Thyroid gland (tissue), 4 donors: ENCODE data around the gene ALDH1L1. TPM values are rescaled to one million over a fixed set of nuclear protein-coding genes. Genes with fewer than 3 reads are reported as not detected.

Experiments
- DNase-seq, 2 donors: peaks; one replicate each; pipeline ENCODE4 v3.0.0-alpha.2; 2019
- H3K27ac ChIP-seq, 3 donors: fragments of 200-600 bp; sonication (generic); 1 replicate in 2 of 3; 2 replicates in 1 of 3; pipeline ENCODE4 v1.5.1; 2016 to 2019; ENCODE audit warnings: mild to moderate bottlenecking in 1 of 3, moderate library complexity in 1 of 3
- H3K27me3 ChIP-seq: fragments of 200-600 bp; sonication (generic); one replicate; pipeline ENCODE4 v1.5.1; 2019
- H3K36me3 ChIP-seq, 2 donors: fragments of 200-600 bp; sonication (generic); one replicate each; pipeline ENCODE4 v1.5.1; 2016 to 2019
- H3K4me1 ChIP-seq, 2 donors: fragments of 200-600 bp; sonication (generic); one replicate each; pipeline ENCODE4 v1.5.1; 2017 to 2019
- H3K4me3 ChIP-seq, 3 donors: fragments of 200-600 bp; sonication (generic); replicated peaks in 1 of 3; 1 replicate in 2 of 3; 2 replicates in 1 of 3; pipeline ENCODE4 v1.5.1; 2016; ENCODE audit warnings: mild to moderate bottlenecking in 1 of 3
- H3K9me3 ChIP-seq: fragments of 200-600 bp; sonication (generic); one replicate; pipeline ENCODE4 v1.5.1; 2017
- POLR2A ChIP-seq, 2 donors: fragments of 450-650 bp; IDR thresholded peaks; one replicate each; pipeline ENCODE4 v1.6.1; 2017; ENCODE audit warnings: antibody characterized with exemption in 2 of 2, mild to moderate bottlenecking in 2 of 2, moderate library complexity in 1 of 2
- WGBS, 2 donors: methylation state at CpG; one replicate each; pipeline ENCODE4 v1.1.5; 2017; 5-methylcytosine and 5-hydroxymethylcytosine counted together
- intact Hi-C: fragments of 100-400 bp; cut with DNase I; formaldehyde crosslinking; loops from one replicate; pipeline ENCODE4 v1.15.1; 2023
- total RNA-seq, 4 donors: library from RNA; depleted of rRNA; stranded (reverse); fragments of >200 nt; gene quantifications; one replicate each; pipeline ENCODE4 v1.2.3, GENCODE V29; 2016
- TF ChIP-seq, protein P1 (sequence below), 6 experiments: fragments of 200-600 bp in 3 of 6; fragments of 450-650 bp in 3 of 6; sonication (generic) in 3 of 6; IDR thresholded peaks; one replicate each; pipeline ENCODE4 v1.5.1; 2016 to 2019; ENCODE audit warnings: antibody characterized with exemption in 6 of 6, mild to moderate bottlenecking in 2 of 6, inconsistent platforms in 1 of 6, moderate library complexity in 1 of 6

ALDH1L1 gene
- total RNA-seq, 4 donors from 2014 or later: 2.1 to 12.1 (median 6.1) TPM

DNA sequence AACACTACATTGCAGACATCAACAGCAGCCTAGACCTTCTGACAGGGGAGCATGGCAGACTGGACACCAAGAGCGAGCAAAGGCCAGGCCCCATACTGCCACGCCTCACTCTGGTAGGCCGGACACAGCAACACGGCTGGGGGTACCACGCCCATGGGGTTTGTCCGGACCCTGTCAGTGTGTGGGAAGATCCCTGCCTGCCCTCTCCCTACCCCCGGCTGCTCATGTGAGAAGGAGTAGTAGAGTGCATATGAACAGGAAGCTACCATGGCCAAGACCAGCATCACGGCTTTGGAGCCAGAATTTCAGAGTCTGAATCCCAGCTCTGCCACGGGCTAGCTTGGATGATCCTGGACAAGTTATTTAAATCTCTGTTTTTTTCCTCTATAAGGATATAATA lies 27.9 kb downstream of the ALDH1L1 start:
- 89 to 90% methylated on average over 3 to 9 of the region's 9 CpGs for WGBS, 2 donors
- Histone ChIP-seq H3K27ac (no peak overlapping the region), H3K4me3 (no peak overlapping the region), H3K36me3 (no peaks in the 10 kb centered on the region), H3K4me1 (no peaks in the 10 kb centered on the region), H3K9me3 (no peaks in the 10 kb centered on the region), H3K27me3 (no peaks in the 10 kb centered on the region)
- intact Hi-C loops: no loop called here
- no peak for DNase-seq
- TF ChIP-seq, protein P1, sequence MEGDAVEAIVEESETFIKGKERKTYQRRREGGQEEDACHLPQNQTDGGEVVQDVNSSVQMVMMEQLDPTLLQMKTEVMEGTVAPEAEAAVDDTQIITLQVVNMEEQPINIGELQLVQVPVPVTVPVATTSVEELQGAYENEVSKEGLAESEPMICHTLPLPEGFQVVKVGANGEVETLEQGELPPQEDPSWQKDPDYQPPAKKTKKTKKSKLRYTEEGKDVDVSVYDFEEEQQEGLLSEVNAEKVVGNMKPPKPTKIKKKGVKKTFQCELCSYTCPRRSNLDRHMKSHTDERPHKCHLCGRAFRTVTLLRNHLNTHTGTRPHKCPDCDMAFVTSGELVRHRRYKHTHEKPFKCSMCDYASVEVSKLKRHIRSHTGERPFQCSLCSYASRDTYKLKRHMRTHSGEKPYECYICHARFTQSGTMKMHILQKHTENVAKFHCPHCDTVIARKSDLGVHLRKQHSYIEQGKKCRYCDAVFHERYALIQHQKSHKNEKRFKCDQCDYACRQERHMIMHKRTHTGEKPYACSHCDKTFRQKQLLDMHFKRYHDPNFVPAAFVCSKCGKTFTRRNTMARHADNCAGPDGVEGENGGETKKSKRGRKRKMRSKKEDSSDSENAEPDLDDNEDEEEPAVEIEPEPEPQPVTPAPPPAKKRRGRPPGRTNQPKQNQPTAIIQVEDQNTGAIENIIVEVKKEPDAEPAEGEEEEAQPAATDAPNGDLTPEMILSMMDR (IDR thresholded peaks at IDR 0.05): no peak
- no peak for TF ChIP-seq POLR2A (IDR thresholded peaks at IDR 0.05)

DNA sequence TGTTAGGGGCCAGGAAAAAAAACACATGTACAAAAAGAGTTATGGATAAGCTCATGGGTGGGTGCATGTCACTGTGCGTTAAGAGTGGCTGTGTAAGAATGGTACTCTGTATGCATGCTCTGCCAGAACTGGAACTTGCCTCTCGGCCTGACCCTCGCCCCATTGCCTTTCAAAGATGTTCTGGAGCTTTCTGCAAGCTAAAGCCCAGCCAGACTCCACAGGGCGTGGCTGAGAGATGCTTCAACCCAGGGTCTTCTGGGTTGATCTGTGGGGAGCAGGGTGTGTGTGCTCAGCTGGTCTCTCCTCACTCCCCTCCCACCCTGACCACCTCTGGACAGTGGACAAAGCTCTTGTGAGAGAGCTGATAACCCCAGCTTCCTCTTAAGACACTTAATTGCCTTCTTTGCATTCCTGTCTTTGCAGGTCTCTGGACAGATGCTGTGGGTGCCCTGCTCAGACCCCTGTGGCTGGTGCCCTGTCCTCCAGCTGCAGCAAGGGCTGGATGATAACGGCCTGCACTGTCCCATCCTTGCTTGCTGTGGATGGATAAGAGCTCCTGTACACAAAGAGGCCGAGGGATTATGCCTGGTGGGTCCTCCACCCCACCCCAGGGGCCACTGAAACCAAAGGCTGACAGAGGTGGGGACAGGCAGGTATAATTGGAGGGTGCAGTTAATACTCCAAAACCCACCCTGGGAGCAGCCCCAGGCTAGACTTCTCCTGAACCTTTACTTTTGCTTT lies 28.7 kb downstream of the ALDH1L1 start:
- Histone ChIP-seq H3K27me3 (no peaks in the 10 kb centered on the region), H3K4me3 (no peak overlapping the region), H3K36me3 (no peaks in the 10 kb centered on the region), H3K27ac (no peak overlapping the region), H3K9me3 (no peaks in the 10 kb centered on the region), H3K4me1 (no peaks in the 10 kb centered on the region)
- no peak for TF ChIP-seq POLR2A (IDR thresholded peaks at IDR 0.05)
- TF ChIP-seq, protein P1 (IDR thresholded peaks at IDR 0.05): no peak
- intact Hi-C loops: no loop called here
- no peak for DNase-seq
- 87 to 93% methylated on average over 5 to 6 of the region's 6 CpGs for WGBS, 2 donors

DNA sequence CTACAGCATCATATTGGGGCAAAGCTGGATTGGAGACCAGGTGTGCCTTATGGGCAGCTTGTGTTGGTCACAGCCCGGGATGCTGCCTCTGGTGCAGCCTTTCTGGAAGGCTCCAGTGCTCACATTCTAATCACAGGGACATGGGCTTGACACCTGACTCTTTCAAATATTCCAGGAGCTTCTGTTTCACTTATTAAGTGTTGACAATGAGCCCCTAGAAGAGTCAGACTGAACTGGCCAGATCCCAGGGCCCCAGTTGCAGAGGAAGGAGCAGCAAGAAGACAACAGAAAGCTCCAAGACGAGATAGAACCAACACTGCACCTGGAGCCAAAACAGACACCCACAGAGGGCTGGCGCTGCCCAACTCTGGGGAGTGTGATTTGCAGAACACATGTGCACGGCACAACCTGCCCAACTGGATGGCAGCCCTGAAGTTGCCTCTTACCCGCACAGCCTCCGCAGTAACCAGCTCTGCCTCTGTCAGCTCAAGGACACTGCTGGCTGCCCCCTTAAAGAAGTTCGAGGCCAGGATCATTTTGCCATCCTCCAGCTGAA lies 30.3 kb downstream of the ALDH1L1 start:
- TF ChIP-seq POLR2A (IDR thresholded peaks at IDR 0.05): no peak
- TF ChIP-seq, protein P1 (IDR thresholded peaks at IDR 0.05): no peak
- no peaks in the 10 kb centered on the region for H3K4me1 ChIP-seq
- WGBS, 2 donors: 87 to 92% methylated on average over 7 of the region's 7 CpGs
- no peaks in the 10 kb centered on the region for H3K27me3 ChIP-seq
- no peaks in the 10 kb centered on the region for H3K36me3 ChIP-seq
- intact Hi-C loops: no loop called here
- H3K27ac ChIP-seq: no peak overlapping the region
- DNase-seq: no peak
- H3K4me3 ChIP-seq: no peak overlapping the region
- H3K9me3 ChIP-seq: no peaks in the 10 kb centered on the region

DNA sequence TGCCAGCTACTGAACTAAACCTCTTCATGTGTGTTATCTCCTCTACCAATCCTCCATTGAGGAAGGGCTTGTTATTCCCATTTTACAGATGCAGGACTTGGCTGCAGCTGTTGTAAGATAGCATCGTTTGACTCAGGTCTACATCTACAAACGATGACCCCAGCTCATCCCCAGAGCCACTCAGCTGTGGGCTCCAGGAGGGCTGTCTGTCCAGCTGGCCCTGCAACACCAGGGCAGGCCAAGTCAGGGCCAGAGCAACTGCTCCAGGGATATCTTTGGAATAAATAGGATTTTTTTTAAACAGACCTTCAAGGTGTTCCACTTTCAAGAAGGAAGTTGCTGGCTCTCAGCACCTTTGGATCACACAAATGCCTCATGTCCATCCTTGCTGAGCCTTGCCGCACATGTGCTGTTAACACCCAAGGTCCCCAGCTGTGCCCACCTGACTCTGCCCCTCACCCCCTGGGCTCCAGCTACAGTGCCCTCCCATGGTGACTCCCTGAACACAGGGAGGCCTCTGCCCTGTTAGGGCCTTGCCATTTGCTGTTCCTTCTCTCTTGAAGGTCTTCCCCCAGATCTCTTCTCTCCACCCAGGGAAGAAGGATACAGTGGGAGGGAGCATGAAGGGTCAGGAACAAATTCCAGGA lies 31.0 kb downstream of the ALDH1L1 start:
- intact Hi-C loops: no loop called here
- no peak for TF ChIP-seq POLR2A (IDR thresholded peaks at IDR 0.05)
- TF ChIP-seq, protein P1 (IDR thresholded peaks at IDR 0.05): no peak
- DNase-seq: no peak
- Histone ChIP-seq H3K27me3 (no peaks in the 10 kb centered on the region), H3K4me1 (no peaks in the 10 kb centered on the region), H3K4me3 (no peak overlapping the region), H3K9me3 (no peaks in the 10 kb centered on the region), H3K27ac (no peak overlapping the region), H3K36me3 (no peaks in the 10 kb centered on the region)
- WGBS, 2 donors: 92 to 93% methylated on average over 3 of the region's 3 CpGs
